22Rv1 (cell line): ENCODE measurements around the gene C1orf35.

Experiments
- CTCF ChIP-seq: fragments of 450-650 bp; IDR thresholded peaks from 2 replicates; pipeline ENCODE4 v1.5.1; 2017; ENCODE audit warnings: mild to moderate bottlenecking
- ZFX ChIP-seq: fragments of 450-650 bp; IDR thresholded peaks from 2 replicates; pipeline ENCODE4 v1.6.1; 2017; ENCODE audit warnings: antibody characterized with exemption, borderline replicate concordance

DNA sequence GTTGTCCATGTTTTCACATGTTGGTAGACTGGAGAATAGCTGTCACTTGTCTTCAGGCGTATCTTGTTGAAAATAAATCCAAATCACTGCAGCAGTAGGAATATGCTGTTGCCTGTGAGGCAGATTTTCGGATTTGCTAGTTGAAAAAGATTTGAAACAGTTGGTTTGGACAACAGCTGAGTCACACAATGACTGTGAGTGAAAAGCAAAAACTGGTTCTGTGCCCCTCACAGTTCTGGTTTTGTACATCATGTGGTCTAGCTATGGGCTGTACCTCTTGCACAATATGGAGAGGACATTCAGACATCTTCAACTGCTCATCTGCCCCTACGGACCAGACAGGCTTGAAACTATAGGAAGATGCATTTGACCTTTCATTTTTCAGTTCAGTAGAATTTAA, 18.8 kb downstream of the C1orf35 start:
- TF ChIP-seq CTCF = no peak
- no peak for TF ChIP-seq ZFX
